Measurements from ENCODE around the gene IGFBP6.

GRCh38 chr12:53071591-53072551 is 25.6 kb upstream of the IGFBP6 start:
- no peak for TF ChIP-seq CTCF (IDR thresholded peaks at IDR 0.05 in 4 of 5, conservative IDR thresholded peaks at IDR 0.05 in 1 of 5)
- TF ChIP-seq POLR2A (IDR thresholded peaks at IDR 0.05), result no peak

Measured in gastrocnemius medialis (tissue), 4 donors.